Thyroid gland (tissue), 4 donors: ENCODE results near the gene SLC2A4. TPM values are rescaled to one million over a fixed set of nuclear protein-coding genes. Genes with fewer than 3 reads are reported as not detected.

ENCODE experiments used
- DNase-seq, 2 donors: peaks; one replicate each; pipeline ENCODE4 v3.0.0-alpha.2; 2019
- H3K27ac ChIP-seq, 3 donors: fragments of 200-600 bp; sonication (generic); 1 replicate in 2 of 3; 2 replicates in 1 of 3; pipeline ENCODE4 v1.5.1; 2016 to 2019; ENCODE audit warnings: mild to moderate bottlenecking in 1 of 3, moderate library complexity in 1 of 3
- H3K27me3 ChIP-seq: fragments of 200-600 bp; sonication (generic); one replicate; pipeline ENCODE4 v1.5.1; 2019
- H3K36me3 ChIP-seq, 2 donors: fragments of 200-600 bp; sonication (generic); one replicate each; pipeline ENCODE4 v1.5.1; 2016 to 2019
- H3K4me1 ChIP-seq, 2 donors: fragments of 200-600 bp; sonication (generic); one replicate each; pipeline ENCODE4 v1.5.1; 2017 to 2019
- H3K4me3 ChIP-seq, 3 donors: fragments of 200-600 bp; sonication (generic); replicated peaks in 1 of 3; 1 replicate in 2 of 3; 2 replicates in 1 of 3; pipeline ENCODE4 v1.5.1; 2016; ENCODE audit warnings: mild to moderate bottlenecking in 1 of 3
- H3K9me3 ChIP-seq: fragments of 200-600 bp; sonication (generic); one replicate; pipeline ENCODE4 v1.5.1; 2017
- POLR2A ChIP-seq, 2 donors: fragments of 450-650 bp; IDR thresholded peaks; one replicate each; pipeline ENCODE4 v1.6.1; 2017; ENCODE audit warnings: antibody characterized with exemption in 2 of 2, mild to moderate bottlenecking in 2 of 2, moderate library complexity in 1 of 2
- WGBS, 2 donors: methylation state at CpG; one replicate each; pipeline ENCODE4 v1.1.5; 2017; 5-methylcytosine and 5-hydroxymethylcytosine counted together
- intact Hi-C: fragments of 100-400 bp; cut with DNase I; formaldehyde crosslinking; loops from one replicate; pipeline ENCODE4 v1.15.1; 2023
- total RNA-seq, 4 donors: library from RNA; depleted of rRNA; stranded (reverse); fragments of >200 nt; gene quantifications; one replicate each; pipeline ENCODE4 v1.2.3, GENCODE V29; 2016
- TF ChIP-seq, protein P1 (sequence below), 6 experiments: fragments of 200-600 bp in 3 of 6; fragments of 450-650 bp in 3 of 6; sonication (generic) in 3 of 6; IDR thresholded peaks; one replicate each; pipeline ENCODE4 v1.5.1; 2016 to 2019; ENCODE audit warnings: antibody characterized with exemption in 6 of 6, mild to moderate bottlenecking in 2 of 6, inconsistent platforms in 1 of 6, moderate library complexity in 1 of 6

Gene SLC2A4
- total RNA-seq, 4 donors from 2014 or later, result 2.5 to 14.6 (median 3.9) TPM

DNA sequence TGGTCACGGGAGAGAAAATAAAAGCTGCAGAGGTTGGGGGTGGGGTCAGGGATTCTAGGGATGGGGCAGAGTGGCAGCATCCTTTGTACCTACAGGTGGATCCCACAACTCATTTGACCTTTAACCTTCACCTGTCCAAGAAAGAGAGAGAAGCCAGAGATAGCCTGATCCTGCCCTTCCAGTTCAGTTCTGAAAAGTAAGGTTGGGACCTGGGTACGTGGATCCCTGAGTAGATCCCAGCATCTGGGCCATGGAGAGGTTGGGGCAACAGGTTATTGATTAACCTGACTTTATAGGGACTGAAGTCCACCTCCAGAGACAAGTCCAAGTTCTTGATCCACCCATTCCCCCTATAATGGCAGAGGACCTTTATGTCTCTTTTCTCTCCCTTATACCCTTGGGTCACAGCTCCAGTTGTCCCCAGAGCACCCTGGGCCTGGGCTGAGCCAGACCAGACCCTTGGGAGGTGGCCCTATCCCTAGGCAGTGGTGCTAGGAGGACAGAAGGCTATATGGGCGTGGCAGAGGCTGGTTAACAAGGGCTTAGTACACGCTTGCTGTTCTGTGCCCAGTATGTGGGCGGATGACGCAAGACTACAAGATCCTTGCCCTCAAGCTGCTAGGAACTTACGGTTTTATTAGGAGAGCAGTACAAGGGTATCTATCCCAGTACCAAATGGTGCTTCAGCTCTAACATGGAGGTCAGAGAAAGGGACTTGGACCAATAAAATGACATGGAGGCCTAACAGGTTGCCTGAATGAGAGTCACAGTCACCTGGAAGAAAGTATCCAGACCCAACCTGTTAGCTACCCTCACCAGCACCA lies 22.6 kb upstream of the SLC2A4 start:
- Histone ChIP-seq H3K27ac (no peak overlapping the region), H3K4me1 (peaks cover 9 to 28% of the 10 kb centered on the region in 2 donors), H3K36me3 (peaks cover 21 to 33% of the 10 kb centered on the region in 2 donors), H3K27me3 (no peaks in the 10 kb centered on the region), H3K4me3 (no peak overlapping the region), H3K9me3 (no peaks in the 10 kb centered on the region)
- 90 to 91% methylated on average over 7 of the region's 7 CpGs for WGBS, 2 donors
- DNase-seq, result peak in 1 of 2 donors; percentile 30
- intact Hi-C loops, result no loop called here
- TF ChIP-seq, protein P1, sequence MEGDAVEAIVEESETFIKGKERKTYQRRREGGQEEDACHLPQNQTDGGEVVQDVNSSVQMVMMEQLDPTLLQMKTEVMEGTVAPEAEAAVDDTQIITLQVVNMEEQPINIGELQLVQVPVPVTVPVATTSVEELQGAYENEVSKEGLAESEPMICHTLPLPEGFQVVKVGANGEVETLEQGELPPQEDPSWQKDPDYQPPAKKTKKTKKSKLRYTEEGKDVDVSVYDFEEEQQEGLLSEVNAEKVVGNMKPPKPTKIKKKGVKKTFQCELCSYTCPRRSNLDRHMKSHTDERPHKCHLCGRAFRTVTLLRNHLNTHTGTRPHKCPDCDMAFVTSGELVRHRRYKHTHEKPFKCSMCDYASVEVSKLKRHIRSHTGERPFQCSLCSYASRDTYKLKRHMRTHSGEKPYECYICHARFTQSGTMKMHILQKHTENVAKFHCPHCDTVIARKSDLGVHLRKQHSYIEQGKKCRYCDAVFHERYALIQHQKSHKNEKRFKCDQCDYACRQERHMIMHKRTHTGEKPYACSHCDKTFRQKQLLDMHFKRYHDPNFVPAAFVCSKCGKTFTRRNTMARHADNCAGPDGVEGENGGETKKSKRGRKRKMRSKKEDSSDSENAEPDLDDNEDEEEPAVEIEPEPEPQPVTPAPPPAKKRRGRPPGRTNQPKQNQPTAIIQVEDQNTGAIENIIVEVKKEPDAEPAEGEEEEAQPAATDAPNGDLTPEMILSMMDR (IDR thresholded peaks at IDR 0.05), result no peak

DNA sequence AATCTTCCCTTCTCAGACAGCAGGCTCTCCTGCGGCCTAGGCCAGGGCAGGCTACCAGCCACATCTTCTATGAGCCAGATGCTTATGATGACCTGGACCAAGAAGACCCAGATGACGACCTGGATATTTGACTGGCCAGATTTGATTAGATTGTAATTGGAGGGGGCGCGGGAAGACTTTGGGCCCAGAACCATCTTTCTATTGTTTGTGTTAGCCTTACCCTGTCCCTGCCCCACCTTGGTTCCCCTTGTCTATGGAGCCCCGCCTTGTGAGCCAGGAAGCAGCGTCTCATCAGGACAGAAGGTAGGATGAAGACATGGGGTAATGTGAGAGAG lies 22.0 kb upstream of the SLC2A4 start:
- intact Hi-C loops, result no loop called here
- 97 to 98% methylated on average over 6 of the region's 6 CpGs for WGBS, 2 donors
- DNase-seq, result no peak
- Histone ChIP-seq H3K9me3 (no peaks in the 10 kb centered on the region), H3K36me3 (peaks cover 21 to 28% of the 10 kb centered on the region in 2 donors), H3K4me3 (no peak overlapping the region), H3K27me3 (no peaks in the 10 kb centered on the region), H3K27ac (no peak overlapping the region), H3K4me1 (peaks cover 9 to 28% of the 10 kb centered on the region in 2 donors)
- TF ChIP-seq, protein P1 (IDR thresholded peaks at IDR 0.05), result no peak
- TF ChIP-seq POLR2A (IDR thresholded peaks at IDR 0.05), result no peak

DNA sequence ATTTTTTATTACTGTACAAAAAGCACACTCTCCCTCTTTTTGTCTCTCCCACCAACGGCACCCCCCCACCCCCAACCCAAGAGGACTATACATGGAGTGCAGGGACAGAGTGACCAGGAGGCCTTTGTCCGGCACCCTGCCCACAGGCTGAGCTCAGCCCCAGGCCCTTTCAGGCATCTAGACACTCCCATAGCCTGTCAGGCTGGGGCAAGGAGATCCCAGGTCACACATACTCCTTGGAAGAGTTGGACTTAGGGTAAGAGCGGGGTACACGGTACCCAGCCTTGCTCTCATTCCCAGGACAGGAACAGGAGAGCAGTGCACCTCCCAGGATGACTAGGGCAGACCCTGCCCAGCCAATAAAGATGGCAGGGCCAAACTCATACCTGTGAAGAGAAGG lies 21.4 kb upstream of the SLC2A4 start:
- Histone ChIP-seq H3K27ac (peak overlapping the region in 2 of 3 donors; percentile 74 to 93), H3K36me3 (peaks cover 21 to 22% of the 10 kb centered on the region in 2 donors), H3K4me3 (peak overlapping the region in 1 of 3 donors; percentile 68), H3K4me1 (peaks cover 9 to 28% of the 10 kb centered on the region in 2 donors), H3K9me3 (no peaks in the 10 kb centered on the region), H3K27me3 (no peaks in the 10 kb centered on the region)
- intact Hi-C loops, result no loop called here
- no peak for DNase-seq
- WGBS, 2 donors, result 72 to 88% methylated on average over 4 of the region's 4 CpGs
- TF ChIP-seq POLR2A (IDR thresholded peaks at IDR 0.05), result no peak
- TF ChIP-seq, protein P1 (IDR thresholded peaks at IDR 0.05), result no peak

DNA sequence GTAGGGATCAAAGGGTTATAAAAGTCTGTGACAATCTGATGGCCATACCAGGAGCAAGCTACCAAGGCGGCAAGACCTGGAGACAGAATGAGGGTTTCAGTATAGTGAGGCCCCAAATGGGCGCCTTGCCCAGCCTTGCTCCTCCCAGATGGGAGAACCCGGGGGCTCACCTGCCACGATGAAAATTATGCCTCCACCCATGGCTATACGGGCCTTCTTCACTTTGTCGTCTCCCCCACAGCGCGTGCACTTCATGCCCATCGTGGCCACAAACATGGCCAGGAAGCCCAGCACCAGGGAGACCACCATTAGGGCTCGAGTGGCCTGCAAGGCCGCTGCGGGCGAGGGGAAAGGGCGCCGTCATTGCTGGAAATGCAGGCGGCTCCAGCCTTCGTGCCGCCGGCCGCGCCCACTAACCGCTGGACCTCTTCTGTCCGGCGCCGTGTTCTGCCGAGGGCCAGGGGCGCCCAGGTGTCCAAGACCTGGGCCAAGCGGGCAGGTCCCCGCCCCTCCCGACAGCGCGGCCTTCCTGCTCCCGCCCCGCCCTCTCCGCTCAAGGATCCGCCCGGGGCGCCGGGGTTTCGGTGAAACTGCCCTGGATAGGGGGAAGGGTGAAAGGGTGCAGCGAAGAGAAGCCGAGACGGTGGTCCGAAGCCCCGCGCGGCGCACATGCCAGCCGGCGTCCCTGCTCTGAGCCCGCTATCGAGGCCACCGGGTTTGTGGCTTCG lies 20.7 kb upstream of the SLC2A4 start:
- intact Hi-C loops, result no loop called here
- Histone ChIP-seq H3K27ac (peak overlapping the region; percentile 74 to 93 (median 84)), H3K9me3 (no peaks in the 10 kb centered on the region), H3K4me3 (peak overlapping the region; percentile 68 to 92 (median 78)), H3K4me1 (peaks cover 9 to 28% of the 10 kb centered on the region in 2 donors), H3K36me3 (peaks cover 15 to 22% of the 10 kb centered on the region in 2 donors), H3K27me3 (no peaks in the 10 kb centered on the region)
- 10 to 33% methylated on average over 4 to 30 of the region's 54 CpGs for WGBS, 2 donors
- peak; percentile 12 to 76 for TF ChIP-seq POLR2A (IDR thresholded peaks at IDR 0.05)
- TF ChIP-seq, protein P1 (IDR thresholded peaks at IDR 0.05), result no peak
- peak; percentile 90 to 92 for DNase-seq
